ENCODE data around the gene ELF1.

ELF1 gene

DNA sequence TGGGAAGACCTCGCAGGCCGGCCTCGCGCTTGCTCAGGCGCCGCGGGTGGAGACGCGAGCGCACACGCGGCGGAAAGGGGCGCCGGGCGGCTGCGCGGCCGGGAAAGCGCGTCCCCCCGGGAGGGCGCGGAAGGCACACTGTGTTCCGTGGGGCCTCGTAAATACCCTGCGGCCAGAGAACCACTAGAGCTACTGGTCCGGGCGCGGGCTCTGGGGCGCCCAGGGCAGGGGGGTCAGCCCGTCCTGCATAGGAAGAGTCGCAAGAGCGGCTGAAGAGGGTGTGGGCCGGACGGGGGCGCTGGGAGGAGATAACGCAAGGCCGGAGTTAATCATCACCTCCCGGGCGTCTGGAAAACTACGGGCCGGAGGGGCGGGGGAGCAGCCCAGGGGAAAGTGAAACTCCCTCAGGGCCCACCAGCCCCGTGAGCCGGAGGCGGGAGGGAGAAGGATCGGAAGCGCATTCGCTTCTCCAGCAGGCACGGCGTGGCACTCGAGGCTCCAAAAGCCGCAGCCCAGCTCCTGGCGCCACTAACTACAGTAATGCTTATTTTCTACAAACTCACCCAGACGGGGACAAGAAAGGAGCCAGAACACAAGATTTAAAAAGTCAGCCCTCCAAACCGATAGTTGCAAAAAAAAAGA is 41.1 kb upstream of the ELF1 start:
- peak; percentile 26 for TF ChIP-seq CTCF (IDR thresholded peaks at IDR 0.05; ENCODE audit: low read depth, low read length, missing control alignments)
- H3K4me3 ChIP-seq (replicated peaks; ENCODE audit: low read depth, low read length), result peak overlapping the region; percentile 69
- DNase-seq (ENCODE audit: extremely low read depth, low read depth), result peak; percentile 59

GRCh38 chr13:41059456-41060081 is 40.5 kb upstream of the ELF1 start:
- H3K4me3 ChIP-seq (replicated peaks; ENCODE audit: low read depth, low read length), result peak overlapping the region; percentile 69
- DNase-seq (ENCODE audit: extremely low read depth, low read depth), result no peak
- TF ChIP-seq CTCF (IDR thresholded peaks at IDR 0.05; ENCODE audit: low read depth, low read length, missing control alignments), result no peak

- no peak for TF ChIP-seq CTCF (IDR thresholded peaks at IDR 0.05; ENCODE audit: low read depth, low read length, missing control alignments)
- DNase-seq (ENCODE audit: extremely low read depth, low read depth), result no peak
- peak overlapping the region; percentile 69 for H3K4me3 ChIP-seq (replicated peaks; ENCODE audit: low read depth, low read length)
Observed at GRCh38 chr13:41058295-41059070, 39.4 kb upstream of the ELF1 start.

GRCh38 chr13:41056826-41057711 is 38.0 kb upstream of the ELF1 start:
- no peak overlapping the region for H3K4me3 ChIP-seq (replicated peaks; ENCODE audit: low read depth, low read length)
- TF ChIP-seq CTCF (IDR thresholded peaks at IDR 0.05; ENCODE audit: low read depth, low read length, missing control alignments), result no peak
- no peak for DNase-seq (ENCODE audit: extremely low read depth, low read depth)

GRCh38 chr13:41056194-41056593 is 37.1 kb upstream of the ELF1 start:
- DNase-seq (ENCODE audit: extremely low read depth, low read depth), result no peak
- no peak overlapping the region for H3K4me3 ChIP-seq (replicated peaks; ENCODE audit: low read depth, low read length)
- TF ChIP-seq CTCF (IDR thresholded peaks at IDR 0.05; ENCODE audit: low read depth, low read length, missing control alignments), result no peak

DNA sequence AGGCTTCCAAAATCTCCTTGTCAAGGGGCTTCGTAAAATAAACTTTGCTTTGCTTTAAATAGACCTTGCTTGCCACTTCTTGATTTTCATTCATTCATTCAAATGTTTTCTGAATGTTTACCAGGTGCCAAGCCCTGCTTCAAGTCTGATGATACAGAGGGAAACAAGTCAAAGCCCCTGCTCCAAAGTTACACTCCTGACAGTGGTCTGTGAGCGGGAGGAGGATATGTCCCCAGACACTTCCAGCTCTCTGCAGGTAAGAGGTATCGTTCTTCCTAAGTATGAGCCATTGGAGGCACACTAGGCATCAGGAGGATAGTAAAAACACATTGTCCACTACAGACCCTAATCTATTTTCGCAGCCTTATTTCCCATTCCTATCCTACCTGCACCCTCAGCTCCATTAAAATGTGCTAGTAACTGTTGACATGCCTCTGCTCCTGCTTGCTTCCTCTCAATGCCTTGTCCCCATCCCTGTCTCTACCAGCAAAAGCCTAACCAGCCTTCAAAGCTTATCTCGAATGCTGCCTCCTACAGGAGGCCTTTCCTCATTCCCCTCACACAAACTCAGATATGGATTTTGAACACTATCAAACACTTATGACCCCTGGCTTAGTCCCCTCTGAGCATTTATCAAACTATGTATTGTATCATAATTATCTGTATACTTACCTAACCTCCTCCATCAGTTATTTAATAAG is 36.0 kb upstream of the ELF1 start:
- H3K4me3 ChIP-seq (replicated peaks; ENCODE audit: low read depth, low read length), result no peak overlapping the region
- no peak for DNase-seq (ENCODE audit: extremely low read depth, low read depth)
- TF ChIP-seq CTCF (IDR thresholded peaks at IDR 0.05; ENCODE audit: low read depth, low read length, missing control alignments), result peak; percentile 22
